Stimulated activated CD8-positive, alpha-beta memory T cell treated with anti-CD3 and anti-CD28 coated beads, Interleukin-7, amount 100 ng/mL, for 4 hours (primary cell): ENCODE measurements around the gene LUZP4.
"Not testable (repeated sequence)": the region's sequence is repeated elsewhere in the genome, so short reads cannot be mapped to it uniquely, and the experiment has no call there.

Source experiments
- DNase-seq, 2 donors: peaks; one replicate each; pipeline ENCODE4 v3.0.0-alpha.2; 2020; ENCODE audit warnings: low read depth in 2 of 2

The LUZP4 gene

GRCh38 chrX:115337491-115338144 is 48.1 kb downstream of the LUZP4 start:
- DNase-seq = no peak

DNA sequence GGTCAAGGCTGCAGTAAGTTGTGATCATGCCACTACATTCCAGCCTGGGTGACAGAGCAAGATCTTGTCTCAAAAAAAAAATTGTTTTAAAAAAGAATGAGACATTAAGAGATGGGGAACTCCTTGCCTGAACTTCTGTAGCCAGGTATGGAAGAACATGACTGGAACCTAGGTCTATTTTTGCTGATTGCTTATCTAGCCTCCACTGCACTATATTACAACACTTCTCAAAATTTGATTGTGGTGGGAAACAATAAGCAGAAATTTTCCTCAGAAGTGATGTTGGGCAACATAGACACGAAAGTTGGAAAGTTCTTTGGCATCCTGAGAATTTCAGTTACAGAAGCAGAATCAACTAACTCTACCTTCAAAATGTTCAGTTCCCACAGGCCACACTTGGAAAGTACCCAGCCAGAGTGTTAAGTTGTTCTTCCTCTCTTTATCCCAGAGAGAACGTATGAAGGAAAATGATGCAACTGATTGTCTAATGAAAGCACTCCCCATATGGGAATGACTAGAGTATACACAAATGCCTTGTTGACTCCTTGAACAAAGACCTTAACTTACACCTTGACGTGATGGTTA is 50.0 kb downstream of the LUZP4 start:
- no peak for DNase-seq

GRCh38 chrX:115341421-115341820 is 51.9 kb downstream of the LUZP4 start:
- no peak for DNase-seq

DNA sequence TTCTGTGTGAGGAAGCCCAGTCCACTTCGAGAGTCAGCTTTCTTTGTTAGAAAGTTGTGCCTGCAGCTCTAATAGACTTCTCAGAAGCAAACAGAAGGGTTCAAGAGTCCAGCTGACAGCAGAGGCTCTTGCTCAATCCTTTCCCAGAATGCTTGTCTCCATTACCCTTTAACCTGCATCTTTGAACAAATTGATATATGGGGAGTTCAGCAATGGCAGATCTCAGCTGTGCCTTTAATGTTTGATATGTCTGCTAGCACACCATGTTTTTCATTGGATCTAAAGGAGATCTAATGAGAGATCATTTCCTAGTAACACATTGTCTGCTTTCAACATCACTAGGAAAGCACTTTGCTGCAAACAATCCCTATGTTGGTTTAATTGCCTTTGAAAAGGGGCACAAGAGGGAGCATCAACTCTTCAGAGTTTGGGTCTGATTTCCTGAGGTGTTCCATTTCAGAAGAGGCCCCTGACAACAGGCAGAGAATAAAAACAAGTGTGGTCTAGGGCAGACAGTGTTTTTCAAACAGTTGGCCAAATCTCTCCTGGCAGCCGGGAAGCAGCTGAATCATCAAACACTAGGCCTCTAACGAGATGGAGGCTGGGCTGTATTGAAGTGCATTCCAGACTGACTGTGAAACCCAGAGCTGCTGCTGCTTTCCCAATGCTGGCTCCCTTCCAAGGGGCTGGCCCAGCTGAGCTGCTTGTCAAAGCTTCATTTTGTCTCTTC is 55.5 kb downstream of the LUZP4 start:
- no peak for DNase-seq

DNA sequence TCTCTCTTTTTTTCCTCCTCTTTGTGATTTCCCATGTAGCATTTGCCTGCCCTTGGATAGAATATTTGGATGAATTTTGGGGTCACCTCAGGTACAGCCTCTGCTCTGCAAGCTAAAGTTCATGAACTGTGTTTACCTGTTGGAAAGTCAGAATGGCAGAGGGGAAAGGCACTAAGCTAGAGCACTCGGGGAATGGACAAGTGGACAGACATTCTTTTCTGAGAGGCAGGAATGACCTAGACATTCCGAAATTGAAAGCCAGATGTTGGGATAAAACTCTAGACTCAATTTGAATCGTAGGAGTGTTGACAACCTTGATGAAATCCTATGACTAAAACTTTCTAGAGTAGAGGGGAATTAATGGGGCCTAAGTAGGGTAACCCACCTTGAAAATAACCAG is 56.1 kb downstream of the LUZP4 start:
- no peak for DNase-seq

GRCh38 chrX:115346738-115347137 is 57.2 kb downstream of the LUZP4 start:
- DNase-seq = not testable (repeated sequence)

GRCh38 chrX:115348446-115349225 is 59.1 kb downstream of the LUZP4 start:
- DNase-seq = no peak

DNA sequence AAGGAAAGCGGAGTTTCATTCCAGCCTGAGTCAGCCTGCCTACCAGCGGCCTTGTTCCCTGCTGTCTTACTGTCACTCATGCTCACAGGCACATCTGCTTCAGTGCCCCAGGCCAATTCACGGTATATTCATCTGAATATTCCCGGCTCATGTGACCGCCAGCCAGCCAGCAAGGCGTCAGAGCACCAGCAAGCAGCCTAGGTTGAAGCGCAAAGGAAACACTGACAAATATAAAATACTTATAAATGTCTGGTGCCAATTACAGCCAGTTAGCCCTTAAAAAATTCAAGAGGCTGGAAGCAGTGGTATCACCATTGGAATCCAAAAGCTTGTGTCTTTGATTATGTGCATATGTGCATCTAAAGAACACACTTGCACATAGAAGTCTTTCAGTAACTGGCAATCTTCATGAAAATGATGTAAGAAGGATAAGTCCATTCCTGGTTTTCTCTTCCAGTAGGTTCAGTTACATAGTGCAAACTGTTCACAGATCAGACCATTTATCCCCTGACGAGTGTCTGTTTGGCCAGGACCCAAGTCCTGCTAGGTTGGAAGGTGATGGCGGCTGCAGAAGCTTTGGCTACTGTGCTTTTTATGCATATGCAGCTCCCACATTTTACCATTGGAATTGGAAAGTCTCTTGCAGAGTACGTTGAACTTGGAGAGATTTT is 61.3 kb downstream of the LUZP4 start:
- DNase-seq = no peak

GRCh38 chrX:115356369-115356768 is 66.9 kb downstream of the LUZP4 start:
- no peak for DNase-seq
